HEK293 (cell line): Measurements from ENCODE around the gene NCOA3.
"Not testable (repeated sequence)": the region's sequence is repeated elsewhere in the genome, so short reads cannot be mapped to it uniquely, and the experiment has no call there.

Experiments
- CTCF ChIA-PET: fragments of 350-600 bp; formaldehyde crosslinking; extraction: SDS; loops from one replicate; lab custom pipeline; 2021; ENCODE audit warnings: antibody characterized with exemption; lab: Yijun Ruan, JAX
- POLR2A ChIA-PET: fragments of 300-600 bp; formaldehyde crosslinking; extraction: SDS; loops from one replicate; lab custom pipeline; 2020; ENCODE audit warnings: antibody characterized with exemption, inconsistent platforms; lab: Yijun Ruan, JAX
- H3K27ac ChIP-seq: fragments of 200-500 bp; sonication (Bioruptor generic); 2 replicates; pipeline ENCODE4 v1.5.1; 2014; ENCODE audit warnings: low read depth, low read length, control low read depth, inconsistent platforms; ENCODE audit errors: extremely low read depth
- H3K36me3 ChIP-seq, 2 experiments: fragments of 200-500 bp in 1 of 2; sonication (Bioruptor generic) in 1 of 2; 1 replicate in 1 of 2; 2 replicates in 1 of 2; pipeline ENCODE4 v1.5.1; 2014 to 2017; ENCODE audit warnings: inconsistent platforms in 2 of 2, low read length in 2 of 2; ENCODE audit not compliant: control insufficient read depth in 2 of 2, insufficient read depth in 1 of 2
- H3K4me1 ChIP-seq: fragments of 200-500 bp; sonication (Bioruptor generic); 2 replicates; pipeline ENCODE4 v1.5.1; 2014; ENCODE audit warnings: mild to moderate bottlenecking, low read length, inconsistent platforms; ENCODE audit not compliant: control insufficient read depth, insufficient read depth
- H3K4me3 ChIP-seq: 2 replicates; pipeline ENCODE4 v1.5.1; 2011; ENCODE audit warnings: low read depth, mild to moderate bottlenecking, control low read depth, low read length, moderate library complexity
- H3K9me3 ChIP-seq: fragments of 200-500 bp; sonication (Bioruptor generic); 2 replicates; pipeline ENCODE4 v1.5.1; 2014; ENCODE audit warnings: low read depth, low read length, inconsistent platforms; ENCODE audit not compliant: control insufficient read depth, insufficient read depth
- IKZF3 ChIP-seq: fragments of 450-650 bp; IDR thresholded peaks from 2 replicates; pipeline ENCODE4 v1.5.0; 2018; ENCODE audit warnings: missing biosample characterization, mild to moderate bottlenecking, missing genetic modification characterization, moderate library complexity
- KLF17 ChIP-seq: fragments of 450-650 bp; formaldehyde crosslinking; IDR thresholded peaks from 2 replicates; pipeline ENCODE4 v1.5.1; 2016; ENCODE audit warnings: missing biosample characterization, missing genetic modification characterization
- OSR2 ChIP-seq: fragments of 450-650 bp; formaldehyde crosslinking; IDR thresholded peaks from 2 replicates; pipeline ENCODE4 v1.5.1; 2016; ENCODE audit warnings: missing biosample characterization, missing genetic modification characterization
- PRDM6 ChIP-seq: fragments of 450-650 bp; formaldehyde crosslinking; IDR thresholded peaks from 2 replicates; pipeline ENCODE4 v1.5.1; 2017; ENCODE audit warnings: missing biosample characterization, missing genetic modification characterization
- SP3 ChIP-seq: fragments of 450-650 bp; formaldehyde crosslinking; IDR thresholded peaks from 2 replicates; pipeline ENCODE4 v1.5.1; 2016; ENCODE audit warnings: missing biosample characterization, missing genetic modification characterization
- TSHZ1 ChIP-seq: fragments of 450-650 bp; formaldehyde crosslinking; IDR thresholded peaks from 2 replicates; pipeline ENCODE4 v1.5.1; 2016; ENCODE audit warnings: missing biosample characterization, missing genetic modification characterization, borderline replicate concordance
- ZBTB17 ChIP-seq: fragments of 450-650 bp; formaldehyde crosslinking; IDR thresholded peaks from 2 replicates; pipeline ENCODE4 v1.5.1; 2016; ENCODE audit warnings: missing biosample characterization, missing genetic modification characterization
- ZBTB48 ChIP-seq: fragments of 450-650 bp; formaldehyde crosslinking; IDR thresholded peaks from 2 replicates; pipeline ENCODE4 v1.5.1; 2016; ENCODE audit warnings: missing biosample characterization, missing genetic modification characterization
- ZEB2 ChIP-seq: fragments of 450-650 bp; formaldehyde crosslinking; IDR thresholded peaks from 2 replicates; pipeline ENCODE4 v1.5.1; 2016; ENCODE audit warnings: missing biosample characterization, missing genetic modification characterization
- ZNF16 ChIP-seq: fragments of 450-650 bp; formaldehyde crosslinking; IDR thresholded peaks from 2 replicates; pipeline ENCODE4 v1.5.1; 2016; ENCODE audit warnings: low read depth, missing biosample characterization, missing genetic modification characterization
- ZNF174 ChIP-seq: fragments of 450-650 bp; formaldehyde crosslinking; IDR thresholded peaks from 2 replicates; pipeline ENCODE4 v1.5.0; 2017; ENCODE audit warnings: missing biosample characterization, mild to moderate bottlenecking, missing genetic modification characterization
- ZNF211 ChIP-seq: fragments of 450-650 bp; formaldehyde crosslinking; IDR thresholded peaks from 2 replicates; pipeline ENCODE4 v1.5.1; 2016; ENCODE audit warnings: low read depth, missing biosample characterization, missing genetic modification characterization
- ZNF426 ChIP-seq: fragments of 450-650 bp; formaldehyde crosslinking; IDR thresholded peaks from 2 replicates; pipeline ENCODE4 v1.5.1; 2017; ENCODE audit warnings: missing biosample characterization, missing genetic modification characterization, mild to moderate bottlenecking, inconsistent platforms, moderate library complexity
- ZNF560 ChIP-seq: fragments of 450-650 bp; formaldehyde crosslinking; IDR thresholded peaks from 2 replicates; pipeline ENCODE4 v1.5.1; 2017; ENCODE audit warnings: missing biosample characterization, missing genetic modification characterization, borderline replicate concordance
- ZNF664 ChIP-seq: fragments of 450-650 bp; formaldehyde crosslinking; IDR thresholded peaks from 2 replicates; pipeline ENCODE4 v1.5.1; 2016; ENCODE audit warnings: missing biosample characterization, missing genetic modification characterization
- ZNF707 ChIP-seq: fragments of 450-650 bp; formaldehyde crosslinking; IDR thresholded peaks from 2 replicates; pipeline ENCODE4 v1.5.1; 2016; ENCODE audit warnings: missing biosample characterization, missing genetic modification characterization
- ZSCAN30 ChIP-seq: fragments of 450-650 bp; IDR thresholded peaks from 2 replicates; pipeline ENCODE4 v1.5.1; 2018; ENCODE audit warnings: missing biosample characterization, mild to moderate bottlenecking, missing genetic modification characterization, moderate library complexity

Gene NCOA3

GRCh38 chr20:47503685-47504084, 2.0 kb downstream of the NCOA3 start:
- Histone ChIP-seq H3K4me1 (peaks cover 8% of the 10 kb centered on the region), H3K36me3 (no peaks in the 10 kb centered on the region), H3K27ac (no peak overlapping the region), H3K4me3 (no peak overlapping the region; the same call in 1 of the 2 replicates), H3K9me3 (no peaks in the 10 kb centered on the region)
- POLR2A ChIA-PET: interaction anchor here (0.9 kb wide), 1 partner anchor 118 kb away, joined by 3 read pairs; no protein-coding TSS in a partner anchor
- TF ChIP-seq OSR2 (tag by site-specific recombination): peak; percentile 31; the same call in 1 of the 2 replicates
- TF ChIP-seq PRDM6 (tag by site-specific recombination): no peak; the same call in 1 of the 2 replicates
- CTCF ChIA-PET: interaction anchor here (0.6 to 2.9 kb wide), 4 partner anchors 65 to 120 kb away, joined by 4 to 9 read pairs (median 5); no protein-coding TSS in a partner anchor

GRCh38 chr20:47506335-47506734, 4.6 kb downstream of the NCOA3 start:
- Histone ChIP-seq H3K4me3 (no peak overlapping the region), H3K36me3 (no peaks in the 10 kb centered on the region), H3K9me3 (no peaks in the 10 kb centered on the region), H3K27ac (peak overlapping the region; percentile 47; the same call in 1 of the 2 replicates), H3K4me1 (peaks cover 8% of the 10 kb centered on the region)
- ChIA-PET CTCF (no interaction called here), POLR2A (no interaction called here)
- TF ChIP-seq ZNF211 (tag by site-specific recombination) (no peak), ZSCAN30 (tag by site-specific recombination) (peak; percentile 15; the same call in 1 of the 2 replicates), ZNF426 (tag by site-specific recombination) (no peak), ZBTB17 (tag by site-specific recombination) (peak; percentile 78), ZBTB48 (tag by site-specific recombination) (no peak), ZNF664 (peak; percentile 41; the same call in 1 of the 2 replicates), IKZF3 (tag by site-specific recombination) (peak; percentile 27)

- Histone ChIP-seq H3K9me3 (no peaks in the 10 kb centered on the region), H3K4me1 (peaks cover 8% of the 10 kb centered on the region), H3K27ac (no peak overlapping the region), H3K4me3 (no peak overlapping the region), H3K36me3 (no peaks in the 10 kb centered on the region)
- POLR2A ChIA-PET: no interaction called here
- CTCF ChIA-PET: interaction anchor here (0.9 kb wide), 1 partner anchor 114 kb away, joined by 5 read pairs; no protein-coding TSS in a partner anchor
- TF ChIP-seq ZNF174 (tag by site-specific recombination) (no peak), KLF17 (tag by site-specific recombination) (no peak), ZNF560 (tag by site-specific recombination) (no peak), ZNF16 (no peak), ZEB2 (tag by site-specific recombination) (no peak), TSHZ1 (tag by site-specific recombination) (no peak), ZNF707 (tag by site-specific recombination) (no peak), SP3 (tag by site-specific recombination) (no peak)
Observed at GRCh38 chr20:47506850-47507249, 5.2 kb downstream of the NCOA3 start.

GRCh38 chr20:47507275-47507981, 5.7 kb downstream of the NCOA3 start:
- CTCF ChIA-PET: interaction anchor here (0.9 to 1.3 kb wide), 3 partner anchors 113 to 1114 kb away, joined by 3 to 5 read pairs (median 3); no protein-coding TSS in a partner anchor
- H3K36me3 ChIP-seq, H3K4me3 ChIP-seq, H3K9me3 ChIP-seq, H3K27ac ChIP-seq, POLR2A ChIA-PET, H3K4me1 ChIP-seq: not testable (repeated sequence)
